ENCODE data around the gene CPLANE2.

DNA sequence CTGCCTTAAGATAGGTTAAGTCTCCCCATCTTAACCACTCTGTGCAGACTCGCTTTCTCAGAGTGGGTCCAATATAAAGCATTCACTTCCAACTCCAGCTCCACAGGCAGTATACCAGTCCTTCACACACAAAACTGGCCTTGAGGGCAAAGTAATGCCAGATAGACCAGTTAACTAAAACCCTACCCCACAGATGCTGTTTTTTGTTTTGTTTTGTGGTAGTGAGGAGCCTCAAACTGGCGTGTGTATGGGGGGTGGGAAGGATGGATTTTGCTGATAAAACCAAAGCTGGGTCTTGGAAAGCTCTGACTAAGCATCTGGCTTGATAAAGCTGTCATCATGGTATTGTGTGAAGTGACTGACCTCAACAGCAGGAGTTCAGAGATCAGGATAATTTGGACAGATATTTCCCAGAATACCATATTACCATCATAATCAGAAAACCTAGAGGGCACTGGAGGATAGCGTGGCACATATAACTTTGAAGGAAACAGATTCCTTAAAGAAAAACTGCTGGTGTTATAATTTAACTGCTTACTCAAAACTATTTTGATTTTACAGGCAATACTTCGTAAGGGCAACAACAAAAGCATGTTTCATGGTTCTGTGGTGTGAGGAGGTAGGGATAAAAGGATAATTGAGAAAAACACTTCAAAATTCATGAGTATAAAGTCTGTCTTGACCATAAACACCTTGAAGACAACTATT, 29.6 kb upstream of the CPLANE2 start:
- TF ChIP-seq NR3C1 (CRISPR knock-in tag; conservative IDR thresholded peaks at IDR 0.05; ENCODE audit: low read depth), result no peak
- TF ChIP-seq, protein P1, sequence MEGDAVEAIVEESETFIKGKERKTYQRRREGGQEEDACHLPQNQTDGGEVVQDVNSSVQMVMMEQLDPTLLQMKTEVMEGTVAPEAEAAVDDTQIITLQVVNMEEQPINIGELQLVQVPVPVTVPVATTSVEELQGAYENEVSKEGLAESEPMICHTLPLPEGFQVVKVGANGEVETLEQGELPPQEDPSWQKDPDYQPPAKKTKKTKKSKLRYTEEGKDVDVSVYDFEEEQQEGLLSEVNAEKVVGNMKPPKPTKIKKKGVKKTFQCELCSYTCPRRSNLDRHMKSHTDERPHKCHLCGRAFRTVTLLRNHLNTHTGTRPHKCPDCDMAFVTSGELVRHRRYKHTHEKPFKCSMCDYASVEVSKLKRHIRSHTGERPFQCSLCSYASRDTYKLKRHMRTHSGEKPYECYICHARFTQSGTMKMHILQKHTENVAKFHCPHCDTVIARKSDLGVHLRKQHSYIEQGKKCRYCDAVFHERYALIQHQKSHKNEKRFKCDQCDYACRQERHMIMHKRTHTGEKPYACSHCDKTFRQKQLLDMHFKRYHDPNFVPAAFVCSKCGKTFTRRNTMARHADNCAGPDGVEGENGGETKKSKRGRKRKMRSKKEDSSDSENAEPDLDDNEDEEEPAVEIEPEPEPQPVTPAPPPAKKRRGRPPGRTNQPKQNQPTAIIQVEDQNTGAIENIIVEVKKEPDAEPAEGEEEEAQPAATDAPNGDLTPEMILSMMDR (IDR thresholded peaks at IDR 0.05), result no peak
- no peak for TF ChIP-seq JUN (CRISPR knock-in tag; IDR thresholded peaks at IDR 0.05)
- TF ChIP-seq SP1 (CRISPR knock-in tag; conservative IDR thresholded peaks at IDR 0.05), result no peak
- TF ChIP-seq, protein P2, sequence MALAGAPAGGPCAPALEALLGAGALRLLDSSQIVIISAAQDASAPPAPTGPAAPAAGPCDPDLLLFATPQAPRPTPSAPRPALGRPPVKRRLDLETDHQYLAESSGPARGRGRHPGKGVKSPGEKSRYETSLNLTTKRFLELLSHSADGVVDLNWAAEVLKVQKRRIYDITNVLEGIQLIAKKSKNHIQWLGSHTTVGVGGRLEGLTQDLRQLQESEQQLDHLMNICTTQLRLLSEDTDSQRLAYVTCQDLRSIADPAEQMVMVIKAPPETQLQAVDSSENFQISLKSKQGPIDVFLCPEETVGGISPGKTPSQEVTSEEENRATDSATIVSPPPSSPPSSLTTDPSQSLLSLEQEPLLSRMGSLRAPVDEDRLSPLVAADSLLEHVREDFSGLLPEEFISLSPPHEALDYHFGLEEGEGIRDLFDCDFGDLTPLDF (CRISPR knock-in tag; IDR thresholded peaks at IDR 0.05), result no peak

Data from WTC11 (cell line).